ENCODE results near the gene MYO18B. TPM values are rescaled to one million over a fixed set of nuclear protein-coding genes. Genes with fewer than 3 reads are reported as not detected.

Gene MYO18B
- polyA plus RNA-seq, 3 donors, result not detected

GRCh38 chr22:26056455-26057200 is 314.6 kb downstream of the MYO18B start:
- H3K27ac Mint-ChIP-seq, result no peak overlapping the region

GRCh38 chr22:26057731-26058130 is 315.7 kb downstream of the MYO18B start:
- no peak for TF ChIP-seq CTCF (IDR thresholded peaks at IDR 0.05)
- Histone ChIP-seq H3K9ac (ENCODE audit: insufficient read depth, low read length, poor library complexity, severe bottlenecking) (no peak overlapping the region), H3K79me2 (ENCODE audit: insufficient read depth, low read length) (no peaks in the 10 kb centered on the region), H3K4me1 (ENCODE audit: control insufficient read depth in 1 of 2, insufficient read depth in 2 of 2, low read length in 2 of 2) (no peaks in the 10 kb centered on the region), H2AFZ (ENCODE audit: insufficient read depth, low read depth, low read length, poor library complexity, severe bottlenecking) (no peak overlapping the region), H4K20me1 (ENCODE audit: insufficient read depth, low read length) (no peaks in the 10 kb centered on the region), H3K9me3 (replicated peaks in 1 of 2; ENCODE audit: control insufficient read depth in 1 of 2, insufficient read depth in 1 of 2, low read length in 2 of 2) (no peaks in the 10 kb centered on the region), H3K27ac (ENCODE audit: low read depth in 1 of 2, low read length in 2 of 2) (no peak overlapping the region), H3K36me3 (replicated peaks in 1 of 2; ENCODE audit: control insufficient read depth in 1 of 2, insufficient read depth in 2 of 2, low read length in 2 of 2) (no peaks in the 10 kb centered on the region), H3K4me3 (replicated peaks in 1 of 3; ENCODE audit: low read depth in 2 of 3, low read length in 3 of 3) (no peak overlapping the region), H3K27me3 (ENCODE audit: control insufficient read depth in 2 of 2, insufficient read depth in 2 of 2, low read length in 2 of 2) (peaks cover 2 to 3% of the 10 kb centered on the region in 2 donors), H3K4me2 (replicated peaks; ENCODE audit: extremely low read depth, low read length, poor library complexity, severe bottlenecking) (no peak overlapping the region)
- no peak overlapping the region for H3K27ac Mint-ChIP-seq
- no peaks in the 10 kb centered on the region for H3K36me3 Mint-ChIP-seq
- H3K4me1 Mint-ChIP-seq, result no peaks in the 10 kb centered on the region
- peaks cover 1 to 8% (median 8%) of the 10 kb centered on the region in 3 donors for H3K27me3 Mint-ChIP-seq (ENCODE audit: low read depth in 3 of 3)
- H3K4me3 Mint-ChIP-seq, result no peak overlapping the region
- no peak for DNase-seq
- H3K9me3 Mint-ChIP-seq, result peaks cover 0 to 2% (median 0%) of the 10 kb centered on the region in 7 donors
- intact Hi-C loops (cut with micrococcal nuclease), result no loop called here

More at GRCh38 chr22:26056455-26057200, 314.6 kb downstream of the MYO18B start:
- Histone ChIP-seq H3K36me3 (replicated peaks in 1 of 2; ENCODE audit: control insufficient read depth in 1 of 2, insufficient read depth in 2 of 2, low read length in 2 of 2) (no peaks in the 10 kb centered on the region), H4K20me1 (ENCODE audit: insufficient read depth, low read length) (no peaks in the 10 kb centered on the region), H3K79me2 (ENCODE audit: insufficient read depth, low read length) (no peaks in the 10 kb centered on the region), H3K27ac (ENCODE audit: low read depth in 1 of 2, low read length in 2 of 2) (no peak overlapping the region), H2AFZ (ENCODE audit: insufficient read depth, low read depth, low read length, poor library complexity, severe bottlenecking) (no peak overlapping the region), H3K4me1 (ENCODE audit: control insufficient read depth in 1 of 2, insufficient read depth in 2 of 2, low read length in 2 of 2) (no peaks in the 10 kb centered on the region), H3K4me2 (replicated peaks; ENCODE audit: extremely low read depth, low read length, poor library complexity, severe bottlenecking) (no peak overlapping the region), H3K27me3 (ENCODE audit: control insufficient read depth in 2 of 2, insufficient read depth in 2 of 2, low read length in 2 of 2) (peaks cover 2 to 3% of the 10 kb centered on the region in 2 donors), H3K4me3 (replicated peaks in 1 of 3; ENCODE audit: low read depth in 2 of 3, low read length in 3 of 3) (no peak overlapping the region), H3K9ac (ENCODE audit: insufficient read depth, low read length, poor library complexity, severe bottlenecking) (no peak overlapping the region), H3K9me3 (replicated peaks in 1 of 2; ENCODE audit: control insufficient read depth in 1 of 2, insufficient read depth in 1 of 2, low read length in 2 of 2) (no peaks in the 10 kb centered on the region)
- Mint-ChIP-seq H3K4me3 (no peak overlapping the region), H3K9me3 (peaks cover 0 to 2% (median 0%) of the 10 kb centered on the region in 7 donors), H3K27me3 (ENCODE audit: low read depth in 3 of 3) (peaks cover 1 to 12% (median 11%) of the 10 kb centered on the region in 3 donors), H3K4me1 (no peaks in the 10 kb centered on the region), H3K36me3 (no peaks in the 10 kb centered on the region)
- no peak for DNase-seq
- intact Hi-C loops (cut with micrococcal nuclease), result no loop called here
- no peak for TF ChIP-seq CTCF (IDR thresholded peaks at IDR 0.05)
- 82% methylated on average over 7 of the region's 12 CpGs for WGBS (ENCODE audit: insufficient coverage)
